Activated T-helper 1 cell treated with anti-CD3 and anti-CD28 coated beads, Interleukin-2, amount 50 U/mL, for 16 hours (primary cell): Measurements from ENCODE around the gene QSOX2.
A peak's percentile ranks its signal among the peaks of the same experiment; 100 is the strongest.

Experiments used
- DNase-seq, 2 donors: peaks; one replicate each; pipeline ENCODE4 v3.0.0-alpha.2; 2020; ENCODE audit warnings: low read depth in 1 of 2, low spot score in 1 of 2

QSOX2 gene

GRCh38 chr9:136223871-136224640, 21.6 kb downstream of the QSOX2 start:
- DNase-seq: no peak

GRCh38 chr9:136222906-136223285, 22.7 kb downstream of the QSOX2 start:
- no peak for DNase-seq

GRCh38 chr9:136222166-136222905, 23.3 kb downstream of the QSOX2 start:
- no peak for DNase-seq

GRCh38 chr9:136220017-136220729, 25.4 kb downstream of the QSOX2 start:
- peak; percentile 17 to 18 for DNase-seq

GRCh38 chr9:136219276-136219675, 26.3 kb downstream of the QSOX2 start:
- no peak for DNase-seq

GRCh38 chr9:136218673-136219072, 26.9 kb downstream of the QSOX2 start:
- DNase-seq: no peak

- no peak for DNase-seq
Measured at GRCh38 chr9:136218271-136218670, 27.3 kb downstream of the QSOX2 start.

- DNase-seq: no peak
Measured at GRCh38 chr9:136216541-136217244, 28.9 kb downstream of the QSOX2 start.

- no peak for DNase-seq
Measured at GRCh38 chr9:136213733-136214132, 31.9 kb downstream of the QSOX2 start.

GRCh38 chr9:136212345-136212950, 33.2 kb downstream of the QSOX2 start:
- DNase-seq: no peak

- DNase-seq: no peak
Measured at GRCh38 chr9:136211441-136212344, 33.9 kb downstream of the QSOX2 start.

GRCh38 chr9:136211006-136211405, 34.6 kb downstream of the QSOX2 start:
- DNase-seq: no peak

GRCh38 chr9:136210276-136210675, 35.3 kb downstream of the QSOX2 start:
- no peak for DNase-seq

- DNase-seq: no peak
Measured at GRCh38 chr9:136209786-136210185, 35.8 kb downstream of the QSOX2 start.

GRCh38 chr9:136209232-136209631, 36.4 kb downstream of the QSOX2 start:
- DNase-seq: no peak

- no peak for DNase-seq
Measured at GRCh38 chr9:136208675-136209074, 36.9 kb downstream of the QSOX2 start.

GRCh38 chr9:136207616-136208015, 38.0 kb downstream of the QSOX2 start:
- DNase-seq: no peak

- DNase-seq: no peak
Measured at GRCh38 chr9:136206602-136207275, 38.9 kb downstream of the QSOX2 start.

- no peak for DNase-seq
Measured at GRCh38 chr9:136205707-136205992, 40.0 kb downstream of the QSOX2 start.
